Measurements from ENCODE around the gene CCDC197.
A peak's percentile ranks its signal among the peaks of the same experiment; 100 is the strongest.

Gene CCDC197

GRCh38 chr14:93951635-93952540 lies 45.2 kb upstream of the CCDC197 start:
- Histone ChIP-seq H3K4me1 (ENCODE audit: insufficient read depth, low read length, poor library complexity, severe bottlenecking) (peaks cover 45% of the 10 kb centered on the region), H3K36me3 (ENCODE audit: insufficient read depth, low read length) (no peaks in the 10 kb centered on the region), H3K9ac (ENCODE audit: low read depth, low read length, poor library complexity, severe bottlenecking) (no peak overlapping the region), H3K4me2 (ENCODE audit: low read depth, low read length, poor library complexity, severe bottlenecking) (no peak overlapping the region), H3K27me3 (ENCODE audit: insufficient read depth, low read length, poor library complexity, severe bottlenecking) (no peaks in the 10 kb centered on the region), H3F3A (ENCODE audit: low read depth) (no peaks in the 10 kb centered on the region), H3K9me2 (replicated peaks; ENCODE audit: low read depth, low read length) (no peaks in the 10 kb centered on the region), H3K4me3 (ENCODE audit: low read length, poor library complexity, severe bottlenecking) (no peak overlapping the region), H3K79me2 (ENCODE audit: insufficient read depth, low read length) (no peaks in the 10 kb centered on the region), H2AFZ (ENCODE audit: low read length) (no peak overlapping the region), H4K20me1 (ENCODE audit: insufficient read depth, low read length, poor library complexity, severe bottlenecking) (no peaks in the 10 kb centered on the region), H3K9me3 (ENCODE audit: insufficient read depth, low read depth, low read length) (no peaks in the 10 kb centered on the region)
- no peak for TF ChIP-seq EZH2phosphoT487 (IDR thresholded peaks at IDR 0.05; ENCODE audit: borderline replicate concordance)
- TF ChIP-seq CTCF (conservative IDR thresholded peaks at IDR 0.05; ENCODE audit: low read length) = no peak

- H3K79me2 ChIP-seq (ENCODE audit: insufficient read depth, low read length) = no peaks in the 10 kb centered on the region
- no peak overlapping the region for H3K9ac ChIP-seq (ENCODE audit: low read depth, low read length, poor library complexity, severe bottlenecking)
- H3K9me2 ChIP-seq (replicated peaks; ENCODE audit: low read depth, low read length) = no peaks in the 10 kb centered on the region
- H3K27me3 ChIP-seq (ENCODE audit: insufficient read depth, low read length, poor library complexity, severe bottlenecking) = no peaks in the 10 kb centered on the region
- TF ChIP-seq EZH2phosphoT487 (IDR thresholded peaks at IDR 0.05; ENCODE audit: borderline replicate concordance) = no peak
- no peak for TF ChIP-seq CTCF (conservative IDR thresholded peaks at IDR 0.05; ENCODE audit: low read length)
- no peaks in the 10 kb centered on the region for H4K20me1 ChIP-seq (ENCODE audit: insufficient read depth, low read length, poor library complexity, severe bottlenecking)
- H3K4me3 ChIP-seq (ENCODE audit: low read length, poor library complexity, severe bottlenecking) = no peak overlapping the region
- no peaks in the 10 kb centered on the region for H3K36me3 ChIP-seq (ENCODE audit: insufficient read depth, low read length)
- H3K4me1 ChIP-seq (ENCODE audit: insufficient read depth, low read length, poor library complexity, severe bottlenecking) = peaks cover 54% of the 10 kb centered on the region
- H3K4me2 ChIP-seq (ENCODE audit: low read depth, low read length, poor library complexity, severe bottlenecking) = no peak overlapping the region
- no peaks in the 10 kb centered on the region for H3F3A ChIP-seq (ENCODE audit: low read depth)
- H3K9me3 ChIP-seq (ENCODE audit: insufficient read depth, low read depth, low read length) = no peaks in the 10 kb centered on the region
- H2AFZ ChIP-seq (ENCODE audit: low read length) = no peak overlapping the region
These were observed 44.3 kb upstream of the CCDC197 start for GRCh38 chr14:93952829-93953228.

- no peaks in the 10 kb centered on the region for H3K27me3 ChIP-seq (ENCODE audit: insufficient read depth, low read length, poor library complexity, severe bottlenecking)
- H3K9me2 ChIP-seq (replicated peaks; ENCODE audit: low read depth, low read length) = no peaks in the 10 kb centered on the region
- no peak overlapping the region for H3K4me2 ChIP-seq (ENCODE audit: low read depth, low read length, poor library complexity, severe bottlenecking)
- peaks cover 58% of the 10 kb centered on the region for H3K4me1 ChIP-seq (ENCODE audit: insufficient read depth, low read length, poor library complexity, severe bottlenecking)
- no peak overlapping the region for H2AFZ ChIP-seq (ENCODE audit: low read length)
- H3K9me3 ChIP-seq (ENCODE audit: insufficient read depth, low read depth, low read length) = no peaks in the 10 kb centered on the region
- H3F3A ChIP-seq (ENCODE audit: low read depth) = no peaks in the 10 kb centered on the region
- H3K79me2 ChIP-seq (ENCODE audit: insufficient read depth, low read length) = no peaks in the 10 kb centered on the region
- H4K20me1 ChIP-seq (ENCODE audit: insufficient read depth, low read length, poor library complexity, severe bottlenecking) = no peaks in the 10 kb centered on the region
- TF ChIP-seq EZH2phosphoT487 (IDR thresholded peaks at IDR 0.05; ENCODE audit: borderline replicate concordance) (no peak), CTCF (conservative IDR thresholded peaks at IDR 0.05; ENCODE audit: low read length) (peak; percentile 30)
- no peaks in the 10 kb centered on the region for H3K36me3 ChIP-seq (ENCODE audit: insufficient read depth, low read length)
- no peak overlapping the region for H3K9ac ChIP-seq (ENCODE audit: low read depth, low read length, poor library complexity, severe bottlenecking)
- no peak overlapping the region for H3K4me3 ChIP-seq (ENCODE audit: low read length, poor library complexity, severe bottlenecking)
These were observed 43.8 kb upstream of the CCDC197 start for GRCh38 chr14:93953263-93953662.

All from Loucy (cell line).